Spleen (tissue), 7 donors: ENCODE data around the gene LRRTM4.

ENCODE experiments used
- CTCF ChIP-seq, 11 experiments: fragments of 200-600 bp in 7 of 11; fragments of 450-650 bp in 4 of 11; sonication (generic) in 4 of 11; IDR thresholded peaks in 8 of 11; conservative IDR thresholded peaks in 3 of 11; 1 replicate in 7 of 11; 2 replicates in 4 of 11; pipeline versions ENCODE4 v1.4.0 to v1.8.0; 2016 to 2021; ENCODE audit warnings: antibody characterized with exemption in 11 of 11, inconsistent platforms in 4 of 11, mild to moderate bottlenecking in 1 of 11
- POLR2AphosphoS5 ChIP-seq, 3 donors: sonication (generic); formaldehyde crosslinking; IDR thresholded peaks; one replicate each; pipeline ENCODE4 v1.5.1; 2017; ENCODE audit warnings: antibody characterized with exemption in 3 of 3
- donor health status: DM: no; HTN: no; CAD: no; lungs with moderate emphysema.
- donor health status: DM: no; HTN: no; CAD: no.
- donor health status: DM: no; HTN: no; CAD: no.

GRCh38 chr2:77199411-77199810 is 322.8 kb downstream of the LRRTM4 start:
- TF ChIP-seq CTCF (IDR thresholded peaks at IDR 0.05 in 8 of 11, conservative IDR thresholded peaks at IDR 0.05 in 3 of 11) = no peak
- no peak for TF ChIP-seq POLR2AphosphoS5 (IDR thresholded peaks at IDR 0.05)
